HCT116 (cell line): ENCODE results near the gene KCNK3. TPM values are rescaled to one million over a fixed set of nuclear protein-coding genes. Genes with fewer than 3 reads are reported as not detected.

Experiments
- ATAC-seq: fragments of 200-7000 bp; cut with Tn5 transposase; 2 replicates; pipeline ENCODE4 v1.9.1; 2020; ENCODE audit warnings: mild to moderate bottlenecking, moderate library complexity
- BruUV-seq: library from RNA; stranded (reverse); fragments of 400-500 nt; replicated peaks from 2 replicates; lab custom pipeline; 2021; lab: Mats Ljungman, UMichigan
- CTCF ChIA-PET: fragments of 300-600 bp; sonication (Branson Sonifier 250); formaldehyde crosslinking; loops from one replicate; lab custom pipeline; 2021; ENCODE audit warnings: antibody characterized with exemption; lab: Charles Lee
- POLR2A ChIA-PET: fragments of 300-600, 350-600 bp; sonication (Branson Sonifier 250); formaldehyde crosslinking; loops from one replicate; lab custom pipeline; 2021; ENCODE audit warnings: antibody characterized with exemption; lab: Charles Lee
- RAD21 ChIA-PET, 2 experiments: fragments of 300-600 bp; sonication (Branson Sonifier 250); formaldehyde crosslinking; loops; one replicate each; lab custom pipeline; 2023; ENCODE audit warnings: low total read pairs in 2 of 2; ENCODE audit not compliant: uncharacterized antibody in 2 of 2, unreplicated experiment in 2 of 2, low non-redundant PET in 1 of 2; lab: Charles Lee
- DNase-seq: peaks from one replicate; pipeline ENCODE4 v3.0.0-alpha.2; 2010; ENCODE audit warnings: low read depth, low spot score
- H2AFZ ChIP-seq: fragments of 200-600 bp; shearing (Covaris generic), sonication (generic); 2 replicates; pipeline ENCODE4 v1.6.1; 2017; ENCODE audit warnings: low read depth, mixed run types, mixed read lengths, antibody characterized with exemption, low read length; ENCODE audit not compliant: poor library complexity, severe bottlenecking
- H3K27ac ChIP-seq: 2 replicates; pipeline ENCODE4 v1.5.1; 2012; ENCODE audit warnings: low read depth, low read length
- H3K27me3 ChIP-seq: fragments of 200-600 bp; sonication (generic); 2 replicates; pipeline ENCODE4 v1.6.1; 2016; ENCODE audit warnings: mixed run types, low read length, mixed read lengths; ENCODE audit not compliant: insufficient read depth
- H3K36me3 ChIP-seq, 2 experiments: fragments of 200-500 bp in 1 of 2; fragments of 200-600 bp in 1 of 2; sonication (Bioruptor generic) in 1 of 2; sonication (generic) in 1 of 2; 2 replicates each; pipeline versions ENCODE4 v1.5.1 to v1.6.1; 2014 to 2016; ENCODE audit warnings: low read length in 2 of 2, inconsistent platforms in 1 of 2, mixed read lengths in 1 of 2, mixed run types in 1 of 2; ENCODE audit not compliant: insufficient read depth in 2 of 2, control insufficient read depth in 1 of 2
- H3K4me1 ChIP-seq, 2 experiments: fragments of 200-600 bp in 1 of 2; sonication (generic) in 1 of 2; 2 replicates each; pipeline versions ENCODE4 v1.5.1 to v1.6.1; 2012 to 2017; ENCODE audit warnings: low read length in 2 of 2, inconsistent platforms in 1 of 2, mild to moderate bottlenecking in 1 of 2, mixed read lengths in 1 of 2, mixed run types in 1 of 2, moderate library complexity in 1 of 2; ENCODE audit not compliant: insufficient read depth in 2 of 2, control insufficient read depth in 1 of 2
- H3K4me2 ChIP-seq: fragments of 200-600 bp; sonication (generic); 2 replicates; pipeline ENCODE4 v1.6.1; 2017; ENCODE audit warnings: mixed run types, low read length, mixed read lengths
- H3K4me3 ChIP-seq, 2 experiments: fragments of 200-600 bp in 1 of 2; sonication (generic) in 1 of 2; replicated peaks in 1 of 2; 2 replicates each; pipeline ENCODE4 v1.5.1; 2011 to 2016; ENCODE audit warnings: low read length in 2 of 2, control low read depth in 1 of 2, low read depth in 1 of 2, mild to moderate bottlenecking in 1 of 2, mixed read lengths in 1 of 2, mixed run types in 1 of 2
- H3K79me2 ChIP-seq: fragments of 200-600 bp; sonication (generic); 2 replicates; pipeline ENCODE4 v1.6.1; 2017; ENCODE audit warnings: mild to moderate bottlenecking, mixed run types, low read length, moderate library complexity, mixed read lengths; ENCODE audit not compliant: insufficient read depth
- H3K9ac ChIP-seq: fragments of 200-600 bp; sonication (generic); 2 replicates; pipeline ENCODE4 v1.6.1; 2016; ENCODE audit warnings: low read length, mixed read lengths
- H3K9me2 ChIP-seq: fragments of 200-600 bp; sonication (generic), shearing (Covaris generic); 2 replicates; pipeline ENCODE4 v1.6.1; 2017; ENCODE audit warnings: mixed run types, mild to moderate bottlenecking, moderate library complexity; ENCODE audit not compliant: insufficient read depth
- H3K9me3 ChIP-seq, 2 experiments: fragments of 200-500 bp in 1 of 2; fragments of 200-600 bp in 1 of 2; sonication (Bioruptor generic) in 1 of 2; sonication (generic) in 1 of 2; 2 replicates each; pipeline ENCODE4 v1.6.1; 2014 to 2017; ENCODE audit warnings: low read length in 2 of 2, mixed read lengths in 2 of 2, inconsistent platforms in 1 of 2, low read depth in 1 of 2, mild to moderate bottlenecking in 1 of 2, mixed run types in 1 of 2, moderate library complexity in 1 of 2; ENCODE audit not compliant: control insufficient read depth in 1 of 2, insufficient read depth in 1 of 2
- H4K20me1 ChIP-seq: fragments of 200-600 bp; sonication (generic), shearing (Covaris generic); 2 replicates; pipeline ENCODE4 v1.6.1; 2017; ENCODE audit warnings: mixed run types, mild to moderate bottlenecking, moderate library complexity; ENCODE audit not compliant: insufficient read depth
- CBX3 ChIP-seq: IDR thresholded peaks from 2 replicates; pipeline ENCODE4 v1.6.1; 2012; ENCODE audit warnings: low read depth
- CEBPB ChIP-seq: IDR thresholded peaks from 2 replicates; pipeline ENCODE4 v1.6.1; 2012; ENCODE audit warnings: low read depth
- EGR1 ChIP-seq: IDR thresholded peaks from 2 replicates; pipeline ENCODE4 v1.6.1; 2012; ENCODE audit warnings: low read depth
- FOSL1 ChIP-seq: IDR thresholded peaks from 2 replicates; pipeline ENCODE4 v1.6.1; 2012; ENCODE audit warnings: low read depth
- JUND ChIP-seq: IDR thresholded peaks from 2 replicates; pipeline ENCODE4 v1.6.1; 2012
- ZFX ChIP-seq: fragments of 450-650 bp; IDR thresholded peaks from 2 replicates; pipeline ENCODE4 v1.6.1; 2017
- intact Hi-C: fragments of 100-400 bp; cut with micrococcal nuclease; formaldehyde crosslinking; loops from 2 replicates; pipeline ENCODE4 v1.10.0; 2022
- total RNA-seq: library from RNA; stranded (reverse); gene quantifications from one replicate; pipeline ENCODE4 v1.2.1, GENCODE V29; 2021; ENCODE audit not compliant: unreplicated experiment
- TF ChIP-seq, protein P1 (sequence below): IDR thresholded peaks from 2 replicates; pipeline ENCODE4 v1.6.1; 2012; ENCODE audit warnings: low read depth
- TF ChIP-seq, protein P2 (sequence below): IDR thresholded peaks from 2 replicates; pipeline ENCODE4 v1.6.1; 2012
- TF ChIP-seq, protein P3 (sequence below): IDR thresholded peaks from 2 replicates; pipeline ENCODE4 v1.6.1; 2011; ENCODE audit warnings: mild to moderate bottlenecking, low read length, moderate library complexity; ENCODE audit not compliant: insufficient replicate concordance; ENCODE audit errors: extremely low read depth

The KCNK3 gene
- total RNA-seq, 1 experiment from 2014 or later: 0.71 TPM

DNA sequence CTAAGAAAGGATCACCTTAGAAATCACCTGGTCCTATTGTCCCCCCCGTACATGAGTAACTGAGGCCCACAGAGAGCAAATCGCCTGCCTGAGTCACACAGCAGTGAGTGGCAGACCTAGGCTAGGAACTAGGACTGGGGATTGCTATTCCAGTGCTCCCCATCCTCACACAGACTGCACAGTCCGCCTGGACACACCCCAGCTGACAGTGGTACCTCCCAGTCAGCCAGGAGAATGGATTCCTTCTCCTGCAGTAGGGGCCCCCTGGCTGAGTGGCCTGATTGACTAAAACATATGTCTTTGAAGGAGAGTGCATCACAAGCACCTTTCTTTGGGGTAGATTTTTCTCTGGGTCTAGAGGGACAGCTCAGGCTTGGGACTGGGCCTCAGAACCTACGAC lies 39.2 kb downstream of the KCNK3 start:
- peaks cover 0 to 7% of the 10 kb centered on the region in 2 experiments; a peak in 2 of 4 replicates for H3K4me1 ChIP-seq
- no peak overlapping the region for H2AFZ ChIP-seq
- no peak overlapping the region for H3K4me2 ChIP-seq
- H3K4me3 ChIP-seq: no peak overlapping the region
- BruUV-seq: no TSS peak
- no peak overlapping the region for H3K9ac ChIP-seq
- no peaks in the 10 kb centered on the region for H3K27me3 ChIP-seq
- RAD21 ChIA-PET: no interaction called here
- no peak overlapping the region for H3K27ac ChIP-seq
- no peaks in the 10 kb centered on the region for H3K9me3 ChIP-seq
- no peaks in the 10 kb centered on the region for H3K79me2 ChIP-seq
- no peak for DNase-seq
- intact Hi-C loops: no loop called here
- ATAC-seq: no peak
- H3K36me3 ChIP-seq: no peaks in the 10 kb centered on the region
- CTCF ChIA-PET: interaction anchor here (1.5 kb wide), 1 partner anchor 127 kb away, joined by 3 read pairs; no protein-coding TSS in a partner anchor
- no peak for TF ChIP-seq ZFX
- TF ChIP-seq, protein P1, sequence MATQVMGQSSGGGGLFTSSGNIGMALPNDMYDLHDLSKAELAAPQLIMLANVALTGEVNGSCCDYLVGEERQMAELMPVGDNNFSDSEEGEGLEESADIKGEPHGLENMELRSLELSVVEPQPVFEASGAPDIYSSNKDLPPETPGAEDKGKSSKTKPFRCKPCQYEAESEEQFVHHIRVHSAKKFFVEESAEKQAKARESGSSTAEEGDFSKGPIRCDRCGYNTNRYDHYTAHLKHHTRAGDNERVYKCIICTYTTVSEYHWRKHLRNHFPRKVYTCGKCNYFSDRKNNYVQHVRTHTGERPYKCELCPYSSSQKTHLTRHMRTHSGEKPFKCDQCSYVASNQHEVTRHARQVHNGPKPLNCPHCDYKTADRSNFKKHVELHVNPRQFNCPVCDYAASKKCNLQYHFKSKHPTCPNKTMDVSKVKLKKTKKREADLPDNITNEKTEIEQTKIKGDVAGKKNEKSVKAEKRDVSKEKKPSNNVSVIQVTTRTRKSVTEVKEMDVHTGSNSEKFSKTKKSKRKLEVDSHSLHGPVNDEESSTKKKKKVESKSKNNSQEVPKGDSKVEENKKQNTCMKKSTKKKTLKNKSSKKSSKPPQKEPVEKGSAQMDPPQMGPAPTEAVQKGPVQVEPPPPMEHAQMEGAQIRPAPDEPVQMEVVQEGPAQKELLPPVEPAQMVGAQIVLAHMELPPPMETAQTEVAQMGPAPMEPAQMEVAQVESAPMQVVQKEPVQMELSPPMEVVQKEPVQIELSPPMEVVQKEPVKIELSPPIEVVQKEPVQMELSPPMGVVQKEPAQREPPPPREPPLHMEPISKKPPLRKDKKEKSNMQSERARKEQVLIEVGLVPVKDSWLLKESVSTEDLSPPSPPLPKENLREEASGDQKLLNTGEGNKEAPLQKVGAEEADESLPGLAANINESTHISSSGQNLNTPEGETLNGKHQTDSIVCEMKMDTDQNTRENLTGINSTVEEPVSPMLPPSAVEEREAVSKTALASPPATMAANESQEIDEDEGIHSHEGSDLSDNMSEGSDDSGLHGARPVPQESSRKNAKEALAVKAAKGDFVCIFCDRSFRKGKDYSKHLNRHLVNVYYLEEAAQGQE: no peak
- no peak for TF ChIP-seq JUND
- TF ChIP-seq CEBPB: no peak
- TF ChIP-seq, protein P2, sequence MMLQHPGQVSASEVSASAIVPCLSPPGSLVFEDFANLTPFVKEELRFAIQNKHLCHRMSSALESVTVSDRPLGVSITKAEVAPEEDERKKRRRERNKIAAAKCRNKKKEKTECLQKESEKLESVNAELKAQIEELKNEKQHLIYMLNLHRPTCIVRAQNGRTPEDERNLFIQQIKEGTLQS: no peak
- TF ChIP-seq FOSL1: no peak
- TF ChIP-seq, protein P3, sequence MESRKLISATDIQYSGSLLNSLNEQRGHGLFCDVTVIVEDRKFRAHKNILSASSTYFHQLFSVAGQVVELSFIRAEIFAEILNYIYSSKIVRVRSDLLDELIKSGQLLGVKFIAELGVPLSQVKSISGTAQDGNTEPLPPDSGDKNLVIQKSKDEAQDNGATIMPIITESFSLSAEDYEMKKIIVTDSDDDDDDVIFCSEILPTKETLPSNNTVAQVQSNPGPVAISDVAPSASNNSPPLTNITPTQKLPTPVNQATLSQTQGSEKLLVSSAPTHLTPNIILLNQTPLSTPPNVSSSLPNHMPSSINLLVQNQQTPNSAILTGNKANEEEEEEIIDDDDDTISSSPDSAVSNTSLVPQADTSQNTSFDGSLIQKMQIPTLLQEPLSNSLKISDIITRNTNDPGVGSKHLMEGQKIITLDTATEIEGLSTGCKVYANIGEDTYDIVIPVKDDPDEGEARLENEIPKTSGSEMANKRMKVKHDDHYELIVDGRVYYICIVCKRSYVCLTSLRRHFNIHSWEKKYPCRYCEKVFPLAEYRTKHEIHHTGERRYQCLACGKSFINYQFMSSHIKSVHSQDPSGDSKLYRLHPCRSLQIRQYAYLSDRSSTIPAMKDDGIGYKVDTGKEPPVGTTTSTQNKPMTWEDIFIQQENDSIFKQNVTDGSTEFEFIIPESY: no peak
- TF ChIP-seq CBX3: no peak
- no peak for TF ChIP-seq EGR1
- H4K20me1 ChIP-seq: no peaks in the 10 kb centered on the region
- no peaks in the 10 kb centered on the region for H3K9me2 ChIP-seq
- POLR2A ChIA-PET: no interaction called here
